ENCODE data around the gene ARMC9. TPM values are rescaled to one million over a fixed set of nuclear protein-coding genes. Genes with fewer than 3 reads are reported as not detected.
"Not testable (repeated sequence)": the region's sequence is repeated elsewhere in the genome, so short reads cannot be mapped to it uniquely, and the experiment has no call there.

Gene ARMC9
- total RNA-seq, 1 donor from 2014 or later: 15.1 TPM

DNA sequence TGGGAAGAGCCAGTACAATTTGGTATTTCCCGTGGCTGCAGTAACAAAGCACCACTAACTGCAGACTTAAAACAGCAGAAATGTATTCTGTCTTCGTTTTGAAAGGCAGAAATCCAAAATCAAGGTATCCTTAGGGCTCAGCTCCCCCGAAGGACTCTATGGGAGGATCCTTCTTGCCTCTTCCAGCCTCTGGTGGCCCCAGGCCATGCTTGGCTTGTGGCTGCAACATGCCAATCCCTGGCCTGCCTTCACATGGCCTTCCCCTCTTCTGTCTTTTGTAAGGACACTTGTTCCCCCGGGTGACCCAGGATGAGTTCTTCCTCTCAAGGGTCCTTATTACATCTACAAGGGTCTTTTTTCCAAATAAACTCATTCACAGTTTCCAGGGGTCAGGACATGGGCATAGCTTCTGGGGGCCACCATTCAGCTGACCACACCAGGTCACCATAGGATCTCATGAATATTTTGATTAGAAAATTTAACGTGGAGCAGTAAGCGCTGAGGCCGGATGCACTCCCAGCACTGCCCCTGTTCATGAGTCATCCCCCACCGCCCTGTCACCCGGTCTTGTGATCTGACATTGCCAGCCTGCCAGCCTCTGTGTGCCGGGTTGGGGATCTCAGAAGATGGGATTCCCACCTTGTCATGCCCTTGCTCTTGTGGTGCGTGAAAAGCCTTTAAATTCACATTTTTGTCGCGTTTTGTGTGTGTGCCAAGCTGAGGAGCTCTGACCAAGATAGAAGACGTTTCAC, 135.9 kb downstream of the ARMC9 start:
- no peak for FAIRE-seq
- no peak for DNase-seq (ENCODE audit: low spot score in 2 of 2)

DNA sequence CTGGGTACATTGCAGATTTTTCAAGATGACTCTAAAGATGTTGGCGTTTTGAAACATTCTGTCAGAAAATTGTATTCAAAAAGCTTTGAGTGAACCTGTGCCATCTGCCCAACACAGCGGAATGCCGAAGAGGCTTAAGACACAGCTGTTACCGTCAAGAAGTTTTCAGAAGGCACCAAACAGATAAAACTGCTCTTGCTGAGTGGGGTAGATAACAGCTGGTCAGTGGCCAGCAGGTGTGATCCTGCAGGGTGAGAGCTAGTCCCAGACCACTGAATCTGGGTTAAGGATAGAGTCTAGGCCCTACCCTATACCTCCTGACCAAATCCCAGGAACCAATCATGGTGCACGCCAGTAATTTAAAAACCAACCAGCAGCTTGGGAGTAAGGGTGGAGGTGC, 136.6 kb downstream of the ARMC9 start:
- DNase-seq (ENCODE audit: low spot score in 2 of 2) (no peak), FAIRE-seq (no peak)

DNA sequence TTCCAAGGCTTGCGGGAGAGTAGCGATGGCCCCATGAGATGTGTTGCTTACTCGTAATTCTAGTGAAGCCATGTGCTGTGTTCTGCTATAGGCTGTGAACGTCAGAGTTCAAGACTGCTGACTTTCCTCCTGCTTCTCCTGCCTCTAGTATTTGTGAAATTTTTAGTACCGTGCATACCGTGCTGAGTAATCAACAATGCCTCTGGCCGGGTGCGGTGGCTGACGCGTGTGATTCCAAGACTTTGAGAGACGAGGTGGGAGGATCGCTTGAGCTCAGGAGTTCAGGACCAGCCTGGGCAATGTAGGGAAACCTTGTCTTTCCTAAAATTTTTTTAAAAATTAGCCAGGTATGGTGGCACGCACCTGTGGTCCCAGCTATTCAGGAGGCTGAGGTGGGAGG, 137.2 kb downstream of the ARMC9 start:
- FAIRE-seq (no peak), DNase-seq (ENCODE audit: low spot score in 2 of 2) (no peak)

- FAIRE-seq (no peak), DNase-seq (ENCODE audit: low spot score in 2 of 2) (no peak)
These were observed 137.8 kb downstream of the ARMC9 start for GRCh38 chr2:231336236-231336635.

DNA sequence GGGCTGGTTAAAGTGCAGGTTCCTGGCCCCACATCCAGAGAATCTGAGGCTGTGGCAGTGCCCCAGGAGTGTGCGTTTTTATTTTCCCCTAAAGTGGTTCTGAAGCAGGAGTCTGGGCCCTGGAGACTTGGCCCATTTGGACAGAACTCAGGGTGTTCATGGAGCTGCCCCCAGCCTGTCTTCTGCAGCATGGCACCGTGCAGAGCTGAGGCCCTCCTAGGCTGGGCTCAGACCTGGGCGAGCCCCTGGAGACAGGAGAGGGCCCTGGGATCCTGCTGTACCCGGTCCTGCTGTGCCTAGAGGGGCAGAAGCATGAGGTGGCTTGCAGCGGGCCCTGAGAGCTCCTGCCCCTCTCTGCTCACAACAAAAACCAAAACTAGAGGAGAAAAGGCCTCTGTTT, 138.3 kb downstream of the ARMC9 start:
- no peak for DNase-seq (ENCODE audit: low spot score in 2 of 2)

GRCh38 chr2:231337807-231338759, 139.7 kb downstream of the ARMC9 start:
- FAIRE-seq (no peak), DNase-seq (ENCODE audit: low spot score in 2 of 2) (no peak)

More for the DNA sequence above, 138.3 kb downstream of the ARMC9 start:
- no peak for FAIRE-seq

DNA sequence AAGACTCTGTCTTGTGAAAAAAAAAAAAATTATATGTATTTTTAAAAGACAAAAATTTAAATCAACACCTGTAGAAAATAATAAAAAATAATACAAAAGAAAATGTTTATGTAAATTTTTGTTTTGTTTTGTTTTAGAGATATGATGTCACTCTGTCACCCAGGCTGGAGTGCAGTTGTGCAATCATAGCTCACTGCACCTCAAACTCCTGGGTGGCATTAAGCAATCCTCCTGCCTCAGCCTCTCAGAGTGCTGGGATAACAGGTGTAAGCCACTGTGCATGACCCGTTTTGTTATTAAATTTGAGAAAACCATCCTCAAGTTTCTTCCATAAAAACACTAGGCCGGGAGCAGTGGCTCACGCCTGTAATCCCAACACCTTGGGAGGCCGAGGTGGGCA, 140.9 kb downstream of the ARMC9 start:
- FAIRE-seq: no peak

DNA sequence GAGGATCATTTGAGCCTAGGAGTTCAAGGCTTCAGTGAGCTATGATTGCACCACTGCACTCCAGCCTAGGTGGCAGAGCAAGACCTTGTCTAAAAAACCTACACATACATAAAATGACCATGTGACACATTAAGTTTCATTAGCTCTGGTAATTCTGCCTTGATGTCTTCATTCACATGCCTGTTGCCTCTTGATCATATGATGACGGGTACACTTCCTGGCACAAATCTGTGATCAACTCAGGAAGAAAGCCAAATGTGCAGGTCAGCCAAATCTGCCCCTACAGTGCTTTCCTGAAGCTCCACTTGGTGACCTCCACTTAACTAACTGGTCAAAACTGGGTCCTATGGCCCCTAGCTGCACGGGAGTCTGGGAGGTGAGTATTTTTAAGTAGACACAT, 142.7 kb downstream of the ARMC9 start:
- FAIRE-seq (no peak), DNase-seq (ENCODE audit: low spot score in 2 of 2) (no peak)

More for the DNA sequence above, 140.9 kb downstream of the ARMC9 start:
- no peak for DNase-seq (ENCODE audit: low spot score in 2 of 2)

DNA sequence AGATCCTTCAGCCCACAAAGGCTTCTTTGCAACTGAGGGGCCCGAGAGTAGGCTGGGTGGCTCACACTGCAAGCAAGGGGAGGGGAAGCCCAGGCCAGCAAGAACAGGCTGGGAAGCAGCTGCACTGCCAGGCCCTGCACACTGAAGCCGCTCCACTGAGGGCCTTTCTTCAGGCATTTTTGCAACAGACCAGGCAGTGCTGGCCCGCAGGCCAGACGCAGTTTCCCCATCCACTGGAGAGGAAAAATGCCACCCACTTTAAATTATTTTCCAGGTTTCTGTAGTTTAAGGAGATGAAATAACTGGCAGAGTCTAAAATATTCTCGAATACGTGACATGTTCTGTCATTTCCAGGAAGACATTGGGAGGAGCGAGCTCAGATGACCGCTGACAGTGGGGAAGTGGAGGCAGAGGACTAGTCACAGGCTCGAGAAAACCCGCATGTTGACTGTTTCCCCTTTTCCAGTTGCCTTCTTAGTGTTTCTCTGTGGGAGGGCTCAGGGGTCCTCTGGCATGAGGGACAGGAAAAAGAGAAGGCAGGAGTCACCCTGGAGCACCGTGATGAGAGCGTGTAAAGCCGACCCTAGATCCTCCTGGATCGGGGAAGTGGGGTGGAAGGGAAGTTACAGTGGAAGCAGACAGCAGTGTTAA, 143.8 kb downstream of the ARMC9 start:
- DNase-seq (ENCODE audit: low spot score in 2 of 2) (no peak), FAIRE-seq (no peak)

- FAIRE-seq: no peak
- no peak for DNase-seq (ENCODE audit: low spot score in 2 of 2)
These were observed 144.7 kb downstream of the ARMC9 start for GRCh38 chr2:231343006-231343710.

DNA sequence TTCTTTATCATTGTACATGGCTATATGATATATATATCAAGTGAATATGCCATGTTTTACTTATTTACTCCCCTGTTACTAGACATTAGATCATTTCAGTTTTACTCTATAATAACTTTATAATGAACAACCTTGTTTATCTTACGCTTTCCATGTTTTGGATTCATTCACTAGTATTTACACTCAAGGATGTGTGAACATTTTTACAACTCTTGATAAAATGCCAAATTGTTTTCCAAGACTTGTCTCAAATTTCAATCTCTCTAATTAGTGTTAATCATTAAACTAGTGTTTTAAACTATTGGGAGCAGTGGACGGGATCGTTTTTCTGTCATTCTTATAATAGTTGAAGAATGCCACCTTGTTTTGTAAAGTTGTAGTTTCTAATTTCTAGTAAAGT, 145.6 kb downstream of the ARMC9 start:
- FAIRE-seq: peak; percentile 17
- DNase-seq (ENCODE audit: low spot score in 2 of 2): no peak

- FAIRE-seq (no peak), DNase-seq (ENCODE audit: low spot score in 2 of 2) (no peak)
These were observed 146.4 kb downstream of the ARMC9 start for GRCh38 chr2:231344851-231345250.

- DNase-seq (ENCODE audit: low spot score in 2 of 2) (no peak), FAIRE-seq (no peak)
These were observed 148.7 kb downstream of the ARMC9 start for GRCh38 chr2:231347081-231347480.

GRCh38 chr2:231347638-231348037, 149.2 kb downstream of the ARMC9 start:
- FAIRE-seq (no peak), DNase-seq (ENCODE audit: low spot score in 2 of 2) (no peak)

GRCh38 chr2:231348173-231348572, 149.7 kb downstream of the ARMC9 start:
- FAIRE-seq: no peak

GRCh38 chr2:231348704-231349373, 150.4 kb downstream of the ARMC9 start:
- DNase-seq (ENCODE audit: low spot score in 2 of 2): peak in 1 of 2 donors; percentile 44

More at GRCh38 chr2:231348173-231348572, 149.7 kb downstream of the ARMC9 start:
- DNase-seq (ENCODE audit: low spot score in 2 of 2): no peak

GRCh38 chr2:231349374-231349735, 150.9 kb downstream of the ARMC9 start:
- DNase-seq (ENCODE audit: low spot score in 2 of 2): not testable (repeated sequence)

More at GRCh38 chr2:231348704-231349373, 150.4 kb downstream of the ARMC9 start:
- FAIRE-seq: peak; percentile 72

DNA sequence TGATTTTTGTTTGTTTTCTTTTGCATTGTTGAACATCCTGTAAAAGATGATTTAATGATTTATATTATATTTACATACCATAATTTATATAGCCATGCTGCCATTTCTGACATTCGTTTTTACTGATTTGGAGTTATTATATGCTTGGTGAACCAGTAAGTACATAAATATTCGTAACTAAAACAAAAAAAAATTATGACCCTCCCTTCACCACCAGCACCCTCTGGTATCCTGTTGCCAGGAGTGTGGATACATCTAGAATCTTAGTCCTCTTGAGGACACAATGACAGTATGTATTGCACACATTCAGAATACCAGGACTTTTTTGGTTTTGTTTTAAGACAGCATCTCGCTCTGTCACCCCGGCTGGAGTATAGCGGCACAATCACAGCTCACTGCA, 153.2 kb downstream of the ARMC9 start:
- DNase-seq (ENCODE audit: low spot score in 2 of 2) (no peak), FAIRE-seq (no peak)

More at GRCh38 chr2:231349374-231349735, 150.9 kb downstream of the ARMC9 start:
- not testable (repeated sequence) for FAIRE-seq

GRCh38 chr2:231353469-231353868, 155.0 kb downstream of the ARMC9 start:
- DNase-seq (ENCODE audit: low spot score in 2 of 2) (no peak), FAIRE-seq (no peak)
